Skeletal muscle satellite cell (primary cell): ENCODE results near the gene RMRP. TPM values are rescaled to one million over a fixed set of nuclear protein-coding genes. Genes with fewer than 3 reads are reported as not detected.
A peak's percentile ranks its signal among the peaks of the same experiment; 100 is the strongest.

Experiments
- H3K27me3 ChIP-seq: 2 replicates; pipeline ENCODE4 v1.7.0; 2013; ENCODE audit warnings: low read length; ENCODE audit not compliant: control insufficient read depth, insufficient read depth
- H3K36me3 ChIP-seq: 2 replicates; pipeline ENCODE4 v1.7.0; 2013; ENCODE audit warnings: mild to moderate bottlenecking, control low read depth, low read length; ENCODE audit not compliant: insufficient read depth
- H3K4me1 ChIP-seq: 2 replicates; pipeline ENCODE4 v1.7.0; 2013; ENCODE audit warnings: low read length; ENCODE audit not compliant: control insufficient read depth, insufficient read depth
- H3K4me2 ChIP-seq: 2 replicates; pipeline ENCODE4 v1.7.0; 2013; ENCODE audit warnings: mild to moderate bottlenecking, low read length
- H3K4me3 ChIP-seq: 2 replicates; pipeline ENCODE4 v1.7.0; 2013; ENCODE audit warnings: low read length
- H3K9ac ChIP-seq: 2 replicates; pipeline ENCODE4 v1.7.0; 2013; ENCODE audit warnings: mild to moderate bottlenecking, low read depth, low read length, moderate library complexity
- H3K9me3 ChIP-seq: replicated peaks from 2 replicates; pipeline ENCODE4 v1.7.0; 2013; ENCODE audit warnings: mild to moderate bottlenecking, control low read depth, low read length
- total RNA-seq: library from RNA; depleted of rRNA; stranded (reverse); fragments of >200 nt; gene quantifications from 2 replicates; pipeline ENCODE4 v1.2.3, GENCODE V29; 2012; rRNA removed

The RMRP gene
- 116,564 and 213,110 TPM in 2 replicates for total RNA-seq

DNA sequence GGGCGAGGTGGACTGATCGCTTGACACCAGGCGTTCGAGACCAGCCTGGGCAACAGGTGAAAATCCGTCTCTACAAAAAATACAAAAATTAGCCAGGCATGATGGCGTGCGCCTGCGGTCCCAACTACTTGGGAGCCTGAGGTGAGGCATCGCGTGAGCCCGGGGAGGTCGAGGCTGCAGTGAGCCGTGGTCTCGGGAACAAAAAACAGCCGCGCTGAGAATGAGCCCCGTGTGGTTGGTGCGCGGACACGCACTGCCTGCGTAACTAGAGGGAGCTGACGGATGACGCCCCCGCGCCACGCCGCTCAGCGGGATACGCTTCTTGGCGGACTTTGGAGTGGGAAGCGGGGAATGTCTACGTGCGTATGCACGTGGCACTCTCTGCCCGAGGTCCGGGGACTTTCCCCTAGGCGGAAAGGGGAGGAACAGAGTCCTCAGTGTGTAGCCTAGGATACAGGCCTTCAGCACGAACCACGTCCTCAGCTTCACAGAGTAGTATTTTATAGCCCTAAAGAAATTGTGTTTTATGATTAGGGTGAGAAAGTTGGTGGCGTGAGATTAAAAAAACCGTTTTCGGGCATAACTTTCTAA lies at the start of gene RMRP:
TSS of gene RMRP (minus strand) at position 474 of the 591 bp plus-strand sequence.
- H3K4me2 ChIP-seq: peak within 1 kb of the TSS; percentile 83
- peak within 1 kb of the TSS; percentile 93 for H3K9ac ChIP-seq
- no peaks in the 10 kb centered on the region for H3K9me3 ChIP-seq
- H3K27me3 ChIP-seq: no peaks in the 10 kb centered on the region
- H3K4me3 ChIP-seq: peak within 1 kb of the TSS; percentile 91
- peaks cover 16% of the 10 kb centered on the region for H3K36me3 ChIP-seq
- H3K4me1 ChIP-seq: peaks cover 28% of the 10 kb centered on the region

DNA sequence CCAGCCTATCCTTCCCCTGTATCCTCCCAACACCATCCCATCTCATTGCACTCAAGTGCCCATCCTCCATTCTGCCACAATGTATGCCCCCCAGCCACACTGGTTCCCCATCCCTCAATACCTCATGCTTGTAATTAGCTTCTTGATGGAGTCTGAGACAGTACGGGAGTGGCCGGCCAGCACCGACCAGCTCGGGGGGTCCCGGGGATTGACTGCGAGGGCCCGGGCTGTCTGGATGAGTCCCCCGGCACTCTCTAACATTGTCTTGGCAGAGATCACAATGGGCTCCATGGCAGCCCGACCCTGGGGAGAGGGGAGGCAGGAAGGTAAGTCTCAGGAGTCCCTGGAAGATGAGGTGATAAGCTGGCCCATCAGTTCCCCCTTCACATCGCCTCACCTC lies 49.1 kb upstream of the RMRP start:
- H3K9me3 ChIP-seq: no peaks in the 10 kb centered on the region
- H3K36me3 ChIP-seq: peaks cover 91% of the 10 kb centered on the region
- no peaks in the 10 kb centered on the region for H3K4me1 ChIP-seq
- no peaks in the 10 kb centered on the region for H3K27me3 ChIP-seq
- no peak overlapping the region for H3K9ac ChIP-seq
- no peak overlapping the region for H3K4me3 ChIP-seq
- no peak overlapping the region for H3K4me2 ChIP-seq

DNA sequence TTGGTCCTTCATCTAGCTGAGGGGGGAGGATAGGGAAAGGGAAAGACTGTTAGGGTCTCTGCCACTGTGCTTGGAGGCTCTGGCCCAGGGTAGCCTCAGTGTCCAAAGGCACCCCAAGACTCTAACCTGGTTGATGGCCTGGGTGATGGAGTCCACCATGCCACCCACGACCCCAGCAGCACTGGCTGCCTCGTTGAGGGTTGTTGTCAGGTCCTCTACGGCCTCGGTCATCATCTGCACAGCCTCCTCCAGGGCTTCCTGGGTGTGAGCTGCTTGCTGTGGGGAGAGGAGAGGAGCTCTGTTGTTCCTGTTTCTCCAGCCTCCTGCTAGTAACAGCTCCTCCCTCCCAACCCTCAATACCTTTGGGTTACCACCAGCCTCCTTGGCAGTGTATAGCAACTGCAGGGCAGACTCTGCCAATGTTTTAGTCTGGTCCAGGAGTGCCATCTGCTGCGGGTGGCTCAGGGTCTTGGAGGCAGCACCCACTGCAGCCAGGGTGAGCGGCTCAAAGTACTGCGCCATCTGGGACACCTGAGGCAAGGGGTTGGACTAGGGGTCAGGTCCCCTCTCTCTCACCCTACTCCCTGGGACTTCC lies 48.1 kb upstream of the RMRP start:
- Histone ChIP-seq H3K9me3 (no peaks in the 10 kb centered on the region), H3K4me2 (no peak overlapping the region), H3K4me3 (no peak overlapping the region), H3K9ac (no peak overlapping the region), H3K36me3 (peaks cover 91% of the 10 kb centered on the region), H3K4me1 (no peaks in the 10 kb centered on the region), H3K27me3 (no peaks in the 10 kb centered on the region)

DNA sequence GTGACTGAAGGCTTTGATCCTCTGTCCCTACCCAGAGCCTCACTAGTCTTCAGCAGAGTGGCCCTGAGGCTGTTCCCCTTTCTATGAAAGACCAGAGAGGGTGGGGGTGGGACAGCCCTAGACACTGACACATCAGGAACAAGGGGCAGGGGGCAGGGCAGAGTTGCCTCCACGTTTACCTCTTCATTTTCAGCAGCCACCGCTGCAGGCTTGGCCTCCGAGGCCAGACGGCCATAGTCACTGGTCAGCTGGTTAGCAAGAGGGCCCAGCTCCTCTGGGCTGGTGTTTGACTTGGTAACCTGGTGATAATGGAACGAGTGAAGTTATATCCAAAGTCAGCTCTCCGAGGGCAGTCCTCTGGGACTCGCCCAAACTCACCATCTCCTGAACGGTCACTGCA lies 47.6 kb upstream of the RMRP start:
- H3K9me3 ChIP-seq: no peaks in the 10 kb centered on the region
- H3K27me3 ChIP-seq: no peaks in the 10 kb centered on the region
- H3K4me3 ChIP-seq: no peak overlapping the region
- H3K9ac ChIP-seq: no peak overlapping the region
- peaks cover 91% of the 10 kb centered on the region for H3K36me3 ChIP-seq
- H3K4me1 ChIP-seq: no peaks in the 10 kb centered on the region
- H3K4me2 ChIP-seq: no peak overlapping the region

DNA sequence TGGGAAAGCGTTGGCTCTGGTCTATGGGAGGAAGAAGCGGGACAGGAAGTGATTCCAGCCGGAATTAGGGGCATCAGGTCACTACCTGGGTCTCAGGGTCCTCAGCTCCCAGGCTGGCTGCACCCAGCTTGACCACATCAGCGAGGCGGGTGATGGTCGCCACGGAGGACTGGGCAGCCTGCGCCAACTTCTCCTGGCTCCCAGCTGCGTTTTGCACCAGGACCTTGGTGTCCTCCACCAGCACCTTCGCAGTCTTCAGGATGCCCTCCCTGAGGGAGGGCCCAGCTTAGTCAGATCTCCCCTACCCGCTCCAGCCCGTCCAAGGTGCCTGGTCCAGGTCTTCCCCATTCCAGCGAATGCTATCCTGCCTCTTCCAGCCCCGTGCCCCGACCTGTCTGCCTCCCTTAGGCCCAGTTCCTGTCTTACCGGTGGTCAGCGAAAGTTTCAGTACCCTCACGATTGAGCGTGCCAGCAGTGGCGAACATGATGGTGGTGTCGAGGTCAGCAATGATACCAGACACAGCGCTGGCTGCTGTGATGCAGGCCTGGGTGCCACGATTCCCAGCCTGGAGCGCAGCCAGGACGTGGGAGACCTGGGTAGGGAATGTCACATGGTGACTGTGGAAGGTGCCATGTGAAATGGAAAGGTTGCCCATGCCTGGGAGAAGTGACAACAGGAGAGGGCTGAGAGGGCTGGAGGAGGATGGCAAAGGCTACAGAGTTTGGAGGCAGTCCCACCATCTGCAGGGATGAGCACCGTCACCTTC lies 46.3 kb upstream of the RMRP start:
- Histone ChIP-seq H3K9ac (no peak overlapping the region), H3K36me3 (peaks cover 97% of the 10 kb centered on the region), H3K27me3 (no peaks in the 10 kb centered on the region), H3K4me2 (no peak overlapping the region), H3K4me3 (no peak overlapping the region), H3K9me3 (no peaks in the 10 kb centered on the region), H3K4me1 (no peaks in the 10 kb centered on the region)

DNA sequence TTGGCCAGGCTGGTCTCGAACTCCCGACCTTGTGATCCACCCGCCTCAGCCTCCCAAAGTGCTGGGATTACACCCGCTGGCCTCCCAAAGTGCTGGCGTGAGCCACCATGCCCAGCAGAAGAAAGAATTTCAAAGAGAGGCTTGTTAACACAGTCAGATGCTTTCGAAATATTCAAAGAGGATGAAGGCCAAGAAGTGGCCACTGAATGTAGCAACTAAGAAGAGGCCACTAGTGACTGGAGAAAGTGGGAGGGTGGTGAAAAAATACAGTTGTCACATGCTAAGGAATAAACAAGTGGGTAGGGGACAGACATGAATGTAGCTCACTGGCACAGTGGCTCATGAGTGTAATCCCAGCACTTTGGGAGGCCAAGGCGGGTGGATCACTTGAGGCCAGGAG lies 44.9 kb upstream of the RMRP start:
- Histone ChIP-seq H3K9ac (no peak overlapping the region), H3K4me1 (no peaks in the 10 kb centered on the region), H3K9me3 (no peaks in the 10 kb centered on the region), H3K4me2 (no peak overlapping the region), H3K36me3 (peaks cover 97% of the 10 kb centered on the region), H3K27me3 (no peaks in the 10 kb centered on the region), H3K4me3 (no peak overlapping the region)

DNA sequence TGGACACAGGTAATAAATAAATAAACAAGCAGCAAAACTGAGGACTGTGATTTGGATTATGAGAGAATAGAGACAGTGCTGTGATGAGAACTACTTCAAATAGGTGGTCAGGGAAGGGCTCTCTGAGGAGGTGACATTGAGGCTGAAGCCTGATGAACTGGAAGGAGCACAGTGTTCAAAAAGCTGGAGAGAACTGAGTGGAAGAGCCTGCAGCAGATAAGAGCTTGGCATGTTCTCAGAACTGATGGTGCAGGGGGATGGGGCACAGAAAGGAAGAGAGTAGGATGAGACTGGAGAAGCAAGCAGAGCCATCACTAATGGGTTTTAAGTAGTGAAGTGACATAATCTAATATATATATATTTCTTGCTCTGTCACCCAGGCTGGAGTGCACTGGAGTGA lies 43.1 kb upstream of the RMRP start:
- Histone ChIP-seq H3K9me3 (no peaks in the 10 kb centered on the region), H3K4me1 (peaks cover 7% of the 10 kb centered on the region), H3K9ac (no peak overlapping the region), H3K27me3 (no peaks in the 10 kb centered on the region), H3K36me3 (peaks cover 97% of the 10 kb centered on the region), H3K4me3 (no peak overlapping the region), H3K4me2 (no peak overlapping the region)

DNA sequence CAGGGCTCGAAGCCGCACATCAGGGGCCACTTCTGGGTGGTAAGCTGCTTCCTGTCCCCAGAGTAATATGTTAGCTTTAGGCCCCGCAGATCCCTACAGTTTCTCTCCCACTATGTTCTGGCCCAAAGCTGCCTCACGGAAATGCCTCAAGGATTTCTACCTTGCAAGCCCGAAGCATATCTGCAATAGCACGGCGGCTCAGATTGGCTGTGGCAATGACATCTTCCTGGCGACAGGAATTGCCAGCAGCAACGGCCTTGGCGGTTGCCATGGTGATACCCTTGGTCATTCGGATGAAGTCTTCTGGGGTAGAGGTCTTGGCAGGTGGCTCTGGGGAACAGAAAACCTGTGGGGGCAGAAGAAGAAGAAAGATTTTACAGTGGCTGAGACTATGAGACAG lies 42.2 kb upstream of the RMRP start:
- no peak overlapping the region for H3K4me3 ChIP-seq
- no peak overlapping the region for H3K9ac ChIP-seq
- peaks cover 92% of the 10 kb centered on the region for H3K36me3 ChIP-seq
- no peaks in the 10 kb centered on the region for H3K27me3 ChIP-seq
- H3K9me3 ChIP-seq: no peaks in the 10 kb centered on the region
- H3K4me1 ChIP-seq: peaks cover 12% of the 10 kb centered on the region
- H3K4me2 ChIP-seq: no peak overlapping the region

DNA sequence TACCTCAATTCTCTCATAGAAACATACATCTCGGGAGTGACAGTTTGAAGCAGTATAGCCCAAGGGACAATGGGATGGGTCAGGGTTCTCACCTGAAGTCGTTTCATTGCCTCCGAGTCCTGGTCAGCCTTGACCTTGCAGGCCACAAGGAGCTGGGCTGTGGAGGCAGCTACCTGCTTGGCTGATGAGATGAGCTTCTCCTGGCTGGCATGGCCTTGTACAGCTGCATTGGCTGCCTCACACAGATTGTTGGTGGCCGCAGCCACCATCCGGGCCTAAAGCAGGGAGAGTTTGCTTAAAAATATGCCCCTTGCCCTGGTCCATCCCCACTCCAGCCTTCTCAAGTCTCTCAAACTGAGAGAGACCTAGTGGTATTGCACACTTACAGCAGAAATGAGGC lies 40.4 kb upstream of the RMRP start:
- H3K36me3 ChIP-seq: peaks cover 74% of the 10 kb centered on the region
- no peak overlapping the region for H3K9ac ChIP-seq
- H3K27me3 ChIP-seq: no peaks in the 10 kb centered on the region
- no peak overlapping the region for H3K4me2 ChIP-seq
- H3K4me1 ChIP-seq: peaks cover 15% of the 10 kb centered on the region
- no peak overlapping the region for H3K4me3 ChIP-seq
- H3K9me3 ChIP-seq: no peaks in the 10 kb centered on the region

DNA sequence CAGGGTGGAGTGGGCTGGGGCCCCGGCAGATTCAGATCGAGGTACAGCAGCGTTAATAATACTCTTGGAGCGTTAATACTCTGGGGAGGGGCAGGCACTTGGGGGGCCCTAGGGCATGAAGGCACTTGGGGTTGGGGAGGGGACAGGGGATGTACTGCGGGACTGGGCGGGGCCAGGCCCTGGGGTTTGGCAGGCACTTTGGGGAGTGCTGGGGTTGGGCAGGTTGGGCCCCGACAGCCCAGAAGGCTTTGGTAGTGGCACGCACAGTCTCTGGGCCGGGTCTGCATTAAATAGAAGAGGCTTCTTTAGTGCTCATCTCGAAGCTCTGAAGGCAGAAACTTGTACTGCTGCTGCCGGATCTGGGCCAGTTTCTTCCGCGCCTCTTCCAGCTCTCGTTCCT lies 39.7 kb upstream of the RMRP start:
- Histone ChIP-seq H3K36me3 (peaks cover 67% of the 10 kb centered on the region), H3K4me3 (no peak overlapping the region), H3K4me2 (no peak overlapping the region), H3K9ac (no peak overlapping the region), H3K9me3 (no peaks in the 10 kb centered on the region), H3K27me3 (no peaks in the 10 kb centered on the region), H3K4me1 (peaks cover 15% of the 10 kb centered on the region)

DNA sequence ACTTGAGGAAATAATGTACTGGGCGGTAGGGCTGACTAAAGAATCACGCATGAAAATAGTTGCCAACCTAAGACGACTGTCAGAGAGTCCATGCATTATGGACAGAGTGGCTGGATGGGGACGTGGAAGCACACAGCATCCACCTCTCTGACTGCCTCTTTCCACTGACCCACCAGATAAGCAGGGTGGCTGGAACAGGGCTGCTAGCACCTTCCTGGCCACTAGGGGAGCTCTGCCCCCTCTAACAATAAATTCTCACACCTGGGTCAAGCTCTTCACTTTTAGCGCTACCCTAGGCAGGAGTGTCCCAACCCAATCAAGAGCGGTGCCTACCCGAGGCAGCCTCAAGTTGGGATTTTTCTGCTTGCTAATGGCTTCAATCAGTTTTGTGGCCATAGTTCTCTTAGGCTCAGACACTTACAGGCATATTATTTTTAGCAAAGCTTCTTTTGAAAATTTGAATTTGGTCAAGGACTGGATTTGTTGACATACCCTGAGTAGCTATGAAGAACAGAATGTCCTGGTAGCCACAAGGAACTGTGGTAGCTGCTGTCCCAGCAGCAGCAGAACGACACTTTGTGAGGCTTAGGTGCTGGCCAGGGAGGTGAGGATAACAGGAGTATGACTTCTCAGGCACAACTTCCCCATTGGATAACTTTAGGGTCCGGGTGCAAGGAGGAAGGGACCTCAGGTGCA lies 38.8 kb upstream of the RMRP start:
- H3K36me3 ChIP-seq: peaks cover 61% of the 10 kb centered on the region
- no peaks in the 10 kb centered on the region for H3K9me3 ChIP-seq
- H3K4me1 ChIP-seq: peaks cover 18% of the 10 kb centered on the region
- H3K4me2 ChIP-seq: no peak overlapping the region
- no peak overlapping the region for H3K4me3 ChIP-seq
- no peak overlapping the region for H3K9ac ChIP-seq
- no peaks in the 10 kb centered on the region for H3K27me3 ChIP-seq
